ENCODE measurements around the gene SND1. TPM values are rescaled to one million over a fixed set of nuclear protein-coding genes. Genes with fewer than 3 reads are reported as not detected.

Gene SND1
- total and polyA plus RNA-seq, 4 donors: 59.4 to 214 (median 84.1) TPM

- Histone ChIP-seq H3K36me3 (ENCODE audit: control insufficient read depth in 4 of 4, insufficient read depth in 3 of 4, low read depth in 1 of 4, low read length in 3 of 4) (peaks cover 0 to 2% (median 0%) of the 10 kb centered on the region in 4 donors), H3K9ac (ENCODE audit: low read depth in 1 of 2, low read length in 2 of 2) (no peak overlapping the region), H3K27me3 (ENCODE audit: control insufficient read depth in 4 of 4, insufficient read depth in 4 of 4, low read length in 3 of 4) (no peaks in the 10 kb centered on the region), H3K4me3 (ENCODE audit: low read depth in 1 of 3, low read length in 3 of 3) (no peak overlapping the region), H3K27ac (ENCODE audit: low read depth in 1 of 2, low read length in 2 of 2) (no peak overlapping the region), H3K4me1 (ENCODE audit: control insufficient read depth in 4 of 4, insufficient read depth in 4 of 4, low read length in 3 of 4) (peaks cover 11 to 38% (median 31%) of the 10 kb centered on the region in 4 donors), H3K9me3 (ENCODE audit: control insufficient read depth in 4 of 4, low read length in 3 of 4) (no peaks in the 10 kb centered on the region)
- no peak for DNase-seq (ENCODE audit: low spot score)
- TF ChIP-seq HNF4A (conservative IDR thresholded peaks at IDR 0.05): peak; percentile 12 to 16
- no peak for TF ChIP-seq CTCF (IDR thresholded peaks at IDR 0.05; ENCODE audit: low read depth, low read length, missing input control)
- no peak for TF ChIP-seq RAD21 (IDR thresholded peaks at IDR 0.05)
- TF ChIP-seq YY1 (IDR thresholded peaks at IDR 0.05): peak; percentile 15
- TF ChIP-seq, protein P1, sequence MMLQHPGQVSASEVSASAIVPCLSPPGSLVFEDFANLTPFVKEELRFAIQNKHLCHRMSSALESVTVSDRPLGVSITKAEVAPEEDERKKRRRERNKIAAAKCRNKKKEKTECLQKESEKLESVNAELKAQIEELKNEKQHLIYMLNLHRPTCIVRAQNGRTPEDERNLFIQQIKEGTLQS (IDR thresholded peaks at IDR 0.05): no peak
- TF ChIP-seq EGR1 (IDR thresholded peaks at IDR 0.05; ENCODE audit: low read depth in 2 of 2): no peak
- TF ChIP-seq NR2F2 (IDR thresholded peaks at IDR 0.05): no peak
- no peak for TF ChIP-seq FOXA1 (IDR thresholded peaks at IDR 0.05)
- peak in 1 of 2 donors; percentile 14 for TF ChIP-seq JUND (IDR thresholded peaks at IDR 0.05)
- no peak for TF ChIP-seq RXRA (IDR thresholded peaks at IDR 0.05)
- WGBS: 82% methylated on average over 12 of the region's 12 CpGs
Measured at GRCh38 chr7:127751490-127752448, 99.8 kb downstream of the SND1 start.

DNA sequence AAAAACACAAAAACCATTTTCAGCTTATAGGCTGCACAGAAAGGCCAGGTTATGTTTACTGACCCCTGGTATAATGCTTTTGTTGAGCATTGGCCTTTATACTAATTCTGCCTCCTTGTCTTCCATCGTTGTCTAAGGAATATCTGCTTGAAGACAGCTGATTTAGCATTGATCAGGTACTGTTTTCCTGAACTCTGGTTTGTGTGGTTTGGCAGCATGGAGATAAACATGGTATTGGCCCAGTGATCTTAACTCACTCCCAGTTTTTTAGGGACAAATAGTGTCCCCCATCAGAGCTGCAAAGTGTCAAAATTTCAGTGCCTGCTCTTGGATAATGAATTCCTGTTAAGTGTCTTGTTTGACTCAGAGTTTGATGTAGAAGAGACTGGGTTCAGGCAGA, 100.8 kb downstream of the SND1 start:
- peaks cover 0 to 2% (median 0%) of the 10 kb centered on the region in 4 donors for H3K36me3 ChIP-seq (ENCODE audit: control insufficient read depth in 4 of 4, insufficient read depth in 3 of 4, low read depth in 1 of 4, low read length in 3 of 4)
- H3K4me3 ChIP-seq (ENCODE audit: low read depth in 1 of 3, low read length in 3 of 3): no peak overlapping the region
- peaks cover 11 to 38% (median 31%) of the 10 kb centered on the region in 4 donors for H3K4me1 ChIP-seq (ENCODE audit: control insufficient read depth in 4 of 4, insufficient read depth in 4 of 4, low read length in 3 of 4)
- no peak overlapping the region for H3K9ac ChIP-seq (ENCODE audit: low read depth in 1 of 2, low read length in 2 of 2)
- no peak for DNase-seq (ENCODE audit: low spot score)
- no peak for TF ChIP-seq EGR1 (IDR thresholded peaks at IDR 0.05; ENCODE audit: low read depth in 2 of 2)
- no peak for TF ChIP-seq SP1 (IDR thresholded peaks at IDR 0.05)
- TF ChIP-seq RXRA (IDR thresholded peaks at IDR 0.05): peak; percentile 10 to 22
- TF ChIP-seq CTCF (IDR thresholded peaks at IDR 0.05; ENCODE audit: low read depth, low read length, missing input control): no peak
- peak in 1 of 2 donors; percentile 18 for TF ChIP-seq RAD21 (IDR thresholded peaks at IDR 0.05)
- peak; percentile 50 for TF ChIP-seq FOXA1 (IDR thresholded peaks at IDR 0.05)
- peak; percentile 59 to 61 for TF ChIP-seq HNF4A (conservative IDR thresholded peaks at IDR 0.05)
- peak; percentile 37 for TF ChIP-seq FOXA2 (IDR thresholded peaks at IDR 0.05)
- TF ChIP-seq YY1 (IDR thresholded peaks at IDR 0.05): no peak
- TF ChIP-seq HNF4G (IDR thresholded peaks at IDR 0.05): no peak
- no peak for TF ChIP-seq TAF1 (conservative IDR thresholded peaks at IDR 0.05)
- no peaks in the 10 kb centered on the region for H3K27me3 ChIP-seq (ENCODE audit: control insufficient read depth in 4 of 4, insufficient read depth in 4 of 4, low read length in 3 of 4)
- H3K9me3 ChIP-seq (ENCODE audit: control insufficient read depth in 4 of 4, low read length in 3 of 4): no peaks in the 10 kb centered on the region
- no peak overlapping the region for H3K27ac ChIP-seq (ENCODE audit: low read depth in 1 of 2, low read length in 2 of 2)
- 29% methylated on average over 1 of the region's 1 CpG for WGBS

Data from liver (tissue), 9 donors.